ENCODE measurements around the gene RNF44. TPM values are rescaled to one million over a fixed set of nuclear protein-coding genes. Genes with fewer than 3 reads are reported as not detected.

RNF44 gene
- total and polyA plus RNA-seq, 11 donors: 9.2 to 35.7 (median 20.0) TPM

DNA sequence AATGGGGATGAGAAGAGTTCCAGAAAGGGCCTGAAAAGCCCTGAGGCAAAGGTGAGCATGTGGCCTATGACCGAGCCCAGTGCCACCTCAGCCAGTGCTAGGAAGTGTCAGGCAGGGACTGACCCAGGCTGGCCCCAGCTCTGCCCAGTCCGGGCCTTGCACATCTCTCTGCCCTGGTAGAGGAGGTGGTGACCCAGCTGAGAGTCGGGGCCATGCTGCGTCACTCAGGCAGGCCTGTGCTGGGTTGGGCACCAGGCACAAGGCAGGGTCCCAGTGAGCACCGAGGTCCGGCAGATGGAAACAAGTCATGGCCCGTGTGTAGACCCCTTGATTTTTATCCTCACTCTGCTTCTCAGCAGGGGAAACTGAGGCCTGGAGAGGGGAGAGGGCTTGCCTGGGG, 12.7 kb upstream of the RNF44 start:
- H3K36me3 ChIP-seq: no peaks in the 10 kb centered on the region
- H3K27ac ChIP-seq: no peak overlapping the region
- WGBS, 4 donors: 82 to 93% (median 85%) methylated on average over 5 to 7 of the region's 7 CpGs
- H3K4me3 ChIP-seq: no peak overlapping the region
- ATAC-seq (no peak), DNase-seq (peak in 1 of 5 donors; percentile 3)
- peaks cover 0 to 27% (median 0%) of the 10 kb centered on the region in 12 donors for H3K4me1 ChIP-seq
- peaks cover 0 to 36% (median 5%) of the 10 kb centered on the region in 9 donors for H3K27me3 ChIP-seq
- TF ChIP-seq, protein P1, sequence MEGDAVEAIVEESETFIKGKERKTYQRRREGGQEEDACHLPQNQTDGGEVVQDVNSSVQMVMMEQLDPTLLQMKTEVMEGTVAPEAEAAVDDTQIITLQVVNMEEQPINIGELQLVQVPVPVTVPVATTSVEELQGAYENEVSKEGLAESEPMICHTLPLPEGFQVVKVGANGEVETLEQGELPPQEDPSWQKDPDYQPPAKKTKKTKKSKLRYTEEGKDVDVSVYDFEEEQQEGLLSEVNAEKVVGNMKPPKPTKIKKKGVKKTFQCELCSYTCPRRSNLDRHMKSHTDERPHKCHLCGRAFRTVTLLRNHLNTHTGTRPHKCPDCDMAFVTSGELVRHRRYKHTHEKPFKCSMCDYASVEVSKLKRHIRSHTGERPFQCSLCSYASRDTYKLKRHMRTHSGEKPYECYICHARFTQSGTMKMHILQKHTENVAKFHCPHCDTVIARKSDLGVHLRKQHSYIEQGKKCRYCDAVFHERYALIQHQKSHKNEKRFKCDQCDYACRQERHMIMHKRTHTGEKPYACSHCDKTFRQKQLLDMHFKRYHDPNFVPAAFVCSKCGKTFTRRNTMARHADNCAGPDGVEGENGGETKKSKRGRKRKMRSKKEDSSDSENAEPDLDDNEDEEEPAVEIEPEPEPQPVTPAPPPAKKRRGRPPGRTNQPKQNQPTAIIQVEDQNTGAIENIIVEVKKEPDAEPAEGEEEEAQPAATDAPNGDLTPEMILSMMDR (IDR thresholded peaks at IDR 0.05): no peak
- TF ChIP-seq POLR2A (IDR thresholded peaks at IDR 0.05): no peak
- intact Hi-C loops (cut with DNase I): loop anchor here in 2 of 10 donors (10.0 kb wide), 2 partner anchors 105 to 135 kb away; partner anchors contain the start of genes CLTB (in 2 of the 2) and FAF2 (in 1 of the 2)
- H3K9me3 ChIP-seq: no peaks in the 10 kb centered on the region

DNA sequence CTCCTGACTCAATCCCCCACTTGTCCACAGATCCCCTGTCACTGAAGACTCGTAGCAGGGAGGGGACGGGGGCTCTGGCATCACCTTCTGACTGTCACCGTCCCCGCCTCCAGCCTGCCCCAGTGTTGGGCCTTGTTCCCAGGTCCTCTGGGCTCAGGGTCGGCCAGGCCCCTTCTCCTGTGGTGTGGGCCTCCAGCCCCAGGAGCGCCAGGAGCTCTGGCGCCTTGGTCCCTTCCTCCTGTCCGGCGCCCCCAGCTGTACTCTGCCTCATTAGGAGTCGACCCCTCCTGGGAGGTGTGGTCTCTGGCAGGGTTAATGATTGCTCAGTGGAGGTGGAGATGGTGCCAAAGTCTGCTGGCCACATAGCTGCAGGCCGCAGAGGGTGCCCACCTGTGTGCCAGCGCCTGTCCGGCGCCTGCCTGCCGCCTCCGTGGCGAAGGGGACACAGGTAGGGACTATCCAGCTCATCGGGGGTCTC, 11.8 kb upstream of the RNF44 start, which contains the start of gene CDHR2:
Gene CDHR2 (plus strand): TSS at position 376 of the 478 bp plus-strand sequence. CDS start 16,011 bp downstream, outside the sequence.
- 74 to 81% (median 75%) methylated on average over 9 to 18 of the region's 18 CpGs for WGBS, 4 donors
- no peak for DNase-seq
- ATAC-seq: no peak
- intact Hi-C loops (cut with DNase I): loop anchor here in 2 of 10 donors (10.0 kb wide), 2 partner anchors 104 to 134 kb away; partner anchors contain the start of genes CLTB (in 2 of the 2) and FAF2 (in 1 of the 2)
- H3K4me1 ChIP-seq: peaks cover 0 to 25% (median 1%) of the 10 kb centered on the region in 12 donors
- H3K36me3 ChIP-seq: no peaks in the 10 kb centered on the region
- no peak within 1 kb of the TSS for H3K27ac ChIP-seq
- H3K9me3 ChIP-seq: no peaks in the 10 kb centered on the region
- H3K4me3 ChIP-seq: no peak within 1 kb of the TSS
- H3K27me3 ChIP-seq: peaks cover 0 to 32% (median 2%) of the 10 kb centered on the region in 9 donors
- TF ChIP-seq, protein P1 (IDR thresholded peaks at IDR 0.05): no peak
- no peak for TF ChIP-seq POLR2A (IDR thresholded peaks at IDR 0.05)

DNA sequence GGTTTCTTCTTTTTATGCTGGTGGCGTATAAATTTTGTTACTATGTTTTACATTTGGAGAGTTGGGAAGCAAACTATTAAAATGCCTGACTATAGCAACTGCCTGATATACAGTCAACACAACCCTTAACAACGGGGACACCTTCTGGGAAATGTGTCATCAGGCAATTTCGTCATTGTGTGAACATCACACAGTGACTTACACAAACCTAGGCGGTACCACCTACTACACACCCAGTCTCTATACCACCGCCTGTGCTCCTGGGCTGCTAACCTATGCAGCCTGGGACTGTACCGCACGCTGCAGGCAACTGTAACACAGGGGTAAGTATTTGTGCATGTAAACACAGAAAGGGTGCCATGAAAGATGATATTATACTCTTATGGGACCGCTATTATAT, 10.6 kb upstream of the RNF44 start:
- WGBS, 4 donors: 74 to 78% (median 77%) methylated on average over 8 of the region's 8 CpGs
- Histone ChIP-seq H3K36me3 (no peaks in the 10 kb centered on the region), H3K4me1 (peaks cover 0 to 32% (median 5%) of the 10 kb centered on the region in 12 donors), H3K9me3 (no peaks in the 10 kb centered on the region), H3K27ac (no peak overlapping the region), H3K4me3 (no peak overlapping the region), H3K27me3 (peaks cover 0 to 23% (median 2%) of the 10 kb centered on the region in 9 donors)
- DNase-seq: no peak
- intact Hi-C loops (cut with DNase I): loop anchor here in 2 of 10 donors (10.0 kb wide), 2 partner anchors 103 to 133 kb away; partner anchors contain the start of genes CLTB (in 2 of the 2) and FAF2 (in 1 of the 2)
- TF ChIP-seq, protein P1 (IDR thresholded peaks at IDR 0.05): no peak
- no peak for TF ChIP-seq POLR2A (IDR thresholded peaks at IDR 0.05)
- no peak for ATAC-seq

DNA sequence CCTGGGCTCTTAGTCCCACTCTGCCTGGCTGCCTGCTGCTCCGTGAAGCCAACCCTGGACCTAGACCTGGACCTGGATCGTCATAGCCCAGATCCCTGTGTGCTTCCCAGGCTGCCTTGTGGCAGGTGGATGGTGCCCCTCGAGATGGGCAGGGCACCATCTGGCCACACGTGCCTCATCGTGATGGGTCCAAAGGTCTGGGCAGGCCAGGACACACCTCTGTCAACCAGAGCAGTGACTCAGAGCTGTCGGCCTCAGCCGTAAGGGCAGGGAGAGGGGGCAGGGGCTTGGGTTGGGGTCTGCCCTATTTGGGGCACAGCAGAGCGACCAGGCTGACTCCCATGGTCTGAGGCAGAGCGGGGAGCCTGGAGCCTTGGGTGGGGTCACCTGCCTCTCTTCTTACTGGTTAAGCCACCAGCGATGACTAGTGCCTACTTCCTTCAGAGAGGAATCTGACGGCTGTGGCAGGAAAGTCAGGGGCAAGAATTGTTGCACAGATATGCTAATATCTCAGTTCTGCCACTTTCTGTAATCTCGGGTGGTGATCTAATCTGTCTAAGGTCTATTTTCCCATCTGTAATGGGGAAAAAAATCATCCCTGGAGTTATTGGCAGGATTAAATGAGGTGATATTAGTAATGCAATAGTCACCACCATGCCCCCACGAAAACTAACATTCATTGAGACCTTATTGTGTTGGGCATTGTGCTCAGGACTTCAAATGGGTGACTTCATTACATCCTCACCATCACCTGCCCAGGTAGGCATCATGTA, 8.7 kb upstream of the RNF44 start:
- Histone ChIP-seq H3K4me1 (peaks cover 0 to 50% (median 19%) of the 10 kb centered on the region in 12 donors), H3K36me3 (no peaks in the 10 kb centered on the region), H3K9me3 (no peaks in the 10 kb centered on the region), H3K27ac (no peak overlapping the region), H3K4me3 (no peak overlapping the region), H3K27me3 (peaks cover 0 to 6% (median 0%) of the 10 kb centered on the region in 9 donors)
- ATAC-seq (no peak), DNase-seq (no peak)
- intact Hi-C loops (cut with DNase I): loop anchor here in 2 of 10 donors (10.0 kb wide), 2 partner anchors 101 to 131 kb away; partner anchors contain the start of genes CLTB (in 2 of the 2) and FAF2 (in 1 of the 2)
- TF ChIP-seq, protein P1 (IDR thresholded peaks at IDR 0.05): no peak
- TF ChIP-seq POLR2A (IDR thresholded peaks at IDR 0.05): no peak
- WGBS, 4 donors: 85 to 95% (median 86%) methylated on average over 10 to 13 of the region's 13 CpGs

Measured in heart left ventricle (tissue), 16 donors.